GM18873 (cell line): ENCODE results near the gene XIRP1.

Experiments
- ATAC-seq: cut with Tn5 transposase; IDR thresholded peaks from one replicate; pipeline ENCODE4 v1.9.1; 2021; ENCODE audit warnings: mild to moderate bottlenecking, moderate library complexity, moderate number of reproducible peaks; ENCODE audit not compliant: unreplicated experiment, low FRiP score

The XIRP1 gene

GRCh38 chr3:39168156-39168780, 24.1 kb downstream of the XIRP1 start:
- no peak for ATAC-seq

GRCh38 chr3:39166932-39167532, 25.4 kb downstream of the XIRP1 start:
- ATAC-seq = no peak

- no peak for ATAC-seq
These were observed 26.2 kb downstream of the XIRP1 start for GRCh38 chr3:39166134-39166710.

- no peak for ATAC-seq
These were observed 26.9 kb downstream of the XIRP1 start for GRCh38 chr3:39165518-39165917.

- ATAC-seq = no peak
These were observed 28.0 kb downstream of the XIRP1 start for GRCh38 chr3:39164414-39164813.

DNA sequence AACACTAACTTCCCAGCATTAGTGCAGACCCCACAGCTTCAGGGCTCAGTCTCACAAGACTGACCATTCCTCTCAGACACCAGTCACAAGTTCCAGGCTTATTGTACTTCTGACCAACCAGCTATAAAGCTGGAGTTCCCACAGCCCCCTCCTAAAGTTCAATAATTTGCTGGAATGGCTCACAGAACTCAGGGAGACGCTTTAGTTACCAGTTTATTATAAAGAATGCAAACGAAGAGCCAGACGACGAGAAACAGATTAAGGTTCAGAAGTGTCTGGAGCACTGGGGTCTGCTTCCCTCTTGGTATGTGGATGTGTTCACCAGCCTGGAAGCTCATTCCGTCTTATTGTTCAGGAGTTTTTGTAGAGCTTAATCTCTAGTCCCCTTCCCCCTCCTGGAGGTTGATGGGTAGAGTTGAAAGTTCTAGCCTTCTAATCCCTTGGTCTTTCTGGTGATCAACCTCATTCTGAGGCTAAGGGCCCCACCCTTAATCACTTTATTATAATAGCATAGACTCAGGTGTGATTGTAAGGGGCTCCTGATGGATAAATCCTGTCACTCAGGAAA, 34.2 kb downstream of the XIRP1 start:
- no peak for ATAC-seq

- ATAC-seq = no peak
These were observed 35.0 kb downstream of the XIRP1 start for GRCh38 chr3:39157359-39157758.

- no peak for ATAC-seq
These were observed 36.0 kb downstream of the XIRP1 start for GRCh38 chr3:39156421-39156820.

DNA sequence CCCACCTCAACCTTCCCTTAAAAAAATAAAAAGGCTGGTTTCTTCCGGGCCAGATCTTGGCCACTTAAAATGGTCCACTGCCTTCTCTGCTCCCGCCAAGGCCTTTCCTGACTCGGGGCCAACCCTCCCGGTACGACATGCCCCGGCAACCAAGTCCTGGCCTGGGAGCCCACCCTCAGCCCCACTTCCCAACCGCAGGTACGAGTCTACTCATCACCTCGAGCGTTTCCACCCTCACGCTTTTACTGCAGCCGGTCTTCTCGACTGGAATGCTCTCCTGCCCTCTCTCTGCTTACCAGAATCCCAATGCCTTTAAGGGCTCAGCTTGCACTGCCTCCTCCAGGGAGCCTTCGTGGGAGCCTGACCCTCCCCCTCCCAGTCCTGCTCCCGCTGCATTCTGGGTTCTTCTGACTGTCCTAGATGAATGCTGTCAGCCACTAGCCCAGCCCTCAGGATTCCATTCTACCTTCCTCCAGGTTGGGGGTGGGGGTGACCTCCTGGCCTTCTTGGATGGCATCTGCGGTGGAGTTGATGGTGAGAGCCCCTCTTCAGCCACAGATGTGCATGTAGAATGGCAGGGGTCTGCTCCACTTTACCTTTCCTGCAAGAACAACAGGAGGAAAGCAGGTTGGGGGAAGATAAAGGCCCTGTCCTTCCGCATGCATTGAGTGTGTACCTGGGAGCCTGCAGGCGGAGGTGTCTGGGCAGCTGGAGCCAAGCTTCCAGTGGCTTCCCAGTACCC, 37.9 kb downstream of the XIRP1 start:
- no peak for ATAC-seq

- ATAC-seq = no peak
These were observed 38.5 kb downstream of the XIRP1 start for GRCh38 chr3:39153977-39154279.

- ATAC-seq = no peak
These were observed 41.4 kb downstream of the XIRP1 start for GRCh38 chr3:39150803-39151631.

DNA sequence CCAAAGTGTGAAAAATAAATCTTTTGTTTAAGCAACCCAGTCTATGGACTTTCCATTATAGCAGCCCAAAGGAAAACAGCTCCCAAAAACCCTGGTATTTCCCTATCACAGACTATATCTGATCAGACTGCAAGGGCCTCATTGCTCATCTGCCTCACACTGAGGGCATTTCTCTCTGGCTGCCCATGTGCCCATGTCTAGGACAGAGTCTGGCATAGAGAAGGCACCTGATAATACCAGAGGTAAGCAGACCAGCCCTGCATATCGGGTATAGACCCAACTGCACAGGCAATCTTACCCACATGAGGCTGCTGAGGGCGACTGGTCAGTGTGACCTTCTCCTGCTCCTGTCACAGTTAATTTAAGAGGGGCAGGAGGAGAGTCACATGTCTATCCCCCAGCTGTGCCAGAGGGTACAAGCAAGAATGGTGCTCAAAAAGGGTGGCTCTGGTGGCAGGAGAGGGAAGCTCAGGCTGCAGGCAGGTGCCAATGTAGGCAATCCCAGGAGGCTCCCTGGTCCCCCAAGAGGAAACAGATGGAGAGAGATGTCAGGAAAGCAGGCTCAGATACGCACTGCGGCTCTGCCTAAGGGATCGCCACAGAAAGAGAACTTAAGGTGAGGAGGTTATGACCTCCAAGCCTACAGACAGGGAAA, 42.1 kb downstream of the XIRP1 start:
- no peak for ATAC-seq

DNA sequence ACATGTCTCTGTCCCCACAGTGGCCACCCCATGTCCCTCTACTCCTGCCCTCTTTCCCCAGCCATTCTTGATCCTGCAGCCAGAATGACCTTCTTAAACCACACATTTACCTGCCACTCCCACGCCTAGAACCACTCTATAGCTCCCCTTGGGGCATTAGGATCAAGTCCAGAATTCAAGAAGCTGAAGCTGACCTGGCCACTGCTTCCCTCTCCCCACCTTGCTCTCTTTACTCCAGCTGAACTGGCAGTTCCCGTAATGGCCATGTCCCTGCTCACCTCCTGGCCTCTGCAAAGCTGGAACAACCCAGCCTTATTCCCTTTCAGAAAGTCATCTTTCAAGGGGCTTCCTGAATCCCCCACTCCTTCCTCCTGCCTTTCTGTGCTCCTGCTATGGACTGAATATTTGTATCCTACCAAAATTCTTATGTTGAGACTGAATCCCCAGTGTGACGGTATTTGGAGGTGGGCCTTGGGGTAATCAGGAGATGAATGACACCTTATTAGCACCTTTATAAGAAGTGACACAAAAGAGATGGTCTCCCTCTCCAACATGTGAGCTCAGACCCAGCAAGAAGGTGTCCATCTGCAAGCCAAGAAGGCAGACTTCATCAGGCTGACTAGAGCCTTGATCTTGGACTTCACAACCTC, 42.8 kb downstream of the XIRP1 start:
- no peak for ATAC-seq

DNA sequence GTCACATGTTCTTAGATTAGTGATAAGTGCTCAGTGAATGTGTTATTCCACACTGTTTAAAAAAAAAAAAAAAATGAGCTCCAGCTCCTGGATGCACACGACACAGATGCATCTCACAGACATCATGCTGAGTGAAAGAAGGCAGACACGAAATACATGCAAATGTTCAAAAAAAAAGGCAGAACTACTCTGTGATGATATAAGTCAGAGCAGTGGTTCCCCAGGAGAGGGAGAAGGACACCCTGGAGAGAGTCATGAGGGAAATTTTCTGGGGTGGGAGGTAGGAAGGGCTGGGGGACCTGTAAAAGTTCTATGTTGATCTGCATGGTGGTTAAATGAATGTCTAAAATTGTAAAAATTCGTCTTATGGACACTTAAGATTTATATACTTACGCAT, 43.3 kb downstream of the XIRP1 start:
- ATAC-seq = no peak

DNA sequence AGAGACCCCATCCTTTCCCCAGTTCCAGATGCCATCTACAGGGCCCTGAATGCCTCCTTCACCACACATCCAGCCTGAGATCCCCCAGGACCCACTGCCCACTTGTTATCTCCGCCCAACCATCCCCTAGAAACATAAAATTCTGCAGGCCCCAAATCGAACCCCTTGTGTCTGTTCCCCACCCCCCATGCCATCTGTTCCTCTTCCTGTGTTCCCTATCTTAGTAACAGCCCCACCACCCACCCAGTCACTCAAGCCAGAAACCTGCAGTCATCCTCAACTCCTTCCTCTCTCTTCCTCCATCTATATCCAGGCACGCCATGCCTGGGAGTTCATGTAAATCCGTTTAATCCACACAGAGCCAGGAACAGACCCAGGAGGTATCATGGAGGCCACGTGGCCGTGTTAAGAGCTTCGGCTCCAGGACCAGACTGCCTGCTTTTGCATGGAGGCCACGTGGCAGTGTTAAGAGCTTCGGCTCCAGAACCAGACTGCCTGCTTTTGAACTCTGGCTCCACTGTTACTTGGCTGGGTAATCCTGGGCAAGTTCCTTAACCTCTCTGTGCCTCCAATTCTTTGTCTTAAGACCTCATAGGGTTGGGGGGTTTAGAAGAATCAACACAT, 43.8 kb downstream of the XIRP1 start:
- ATAC-seq = no peak

DNA sequence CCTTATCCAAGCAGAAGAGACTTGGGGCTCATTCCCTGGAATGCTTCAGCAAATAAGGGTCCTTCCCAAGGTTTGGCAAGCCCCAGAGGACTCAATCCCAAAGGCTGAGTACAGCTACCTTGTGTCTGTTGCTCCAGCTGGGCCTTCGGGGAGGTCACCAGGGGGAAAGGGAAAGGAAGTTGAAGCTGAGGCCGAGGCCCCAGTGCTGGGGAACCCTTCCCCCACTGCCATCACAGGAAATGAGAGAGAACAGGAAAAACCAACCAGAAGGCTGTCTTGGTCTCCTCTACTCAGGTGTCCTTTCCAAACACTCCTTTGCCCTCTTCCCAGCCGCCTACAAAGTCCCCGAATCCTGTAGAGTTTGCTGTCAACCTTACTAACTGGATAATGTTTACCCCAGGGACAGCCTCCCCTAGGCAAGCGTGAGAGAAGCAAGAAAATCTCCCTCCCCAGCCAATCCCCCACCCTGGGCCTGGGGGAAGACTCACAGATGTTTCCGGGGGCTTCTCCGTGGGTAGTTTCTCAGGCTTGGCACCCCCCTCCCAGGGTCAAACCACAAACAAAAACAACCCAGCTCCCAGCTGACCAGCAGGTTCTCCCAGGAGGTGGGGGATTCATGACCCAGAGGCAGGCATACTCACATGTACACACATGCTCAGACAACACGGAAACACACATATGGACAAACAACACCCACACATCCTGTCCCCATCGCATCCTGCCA, 44.5 kb downstream of the XIRP1 start:
- ATAC-seq = peak; percentile 28

DNA sequence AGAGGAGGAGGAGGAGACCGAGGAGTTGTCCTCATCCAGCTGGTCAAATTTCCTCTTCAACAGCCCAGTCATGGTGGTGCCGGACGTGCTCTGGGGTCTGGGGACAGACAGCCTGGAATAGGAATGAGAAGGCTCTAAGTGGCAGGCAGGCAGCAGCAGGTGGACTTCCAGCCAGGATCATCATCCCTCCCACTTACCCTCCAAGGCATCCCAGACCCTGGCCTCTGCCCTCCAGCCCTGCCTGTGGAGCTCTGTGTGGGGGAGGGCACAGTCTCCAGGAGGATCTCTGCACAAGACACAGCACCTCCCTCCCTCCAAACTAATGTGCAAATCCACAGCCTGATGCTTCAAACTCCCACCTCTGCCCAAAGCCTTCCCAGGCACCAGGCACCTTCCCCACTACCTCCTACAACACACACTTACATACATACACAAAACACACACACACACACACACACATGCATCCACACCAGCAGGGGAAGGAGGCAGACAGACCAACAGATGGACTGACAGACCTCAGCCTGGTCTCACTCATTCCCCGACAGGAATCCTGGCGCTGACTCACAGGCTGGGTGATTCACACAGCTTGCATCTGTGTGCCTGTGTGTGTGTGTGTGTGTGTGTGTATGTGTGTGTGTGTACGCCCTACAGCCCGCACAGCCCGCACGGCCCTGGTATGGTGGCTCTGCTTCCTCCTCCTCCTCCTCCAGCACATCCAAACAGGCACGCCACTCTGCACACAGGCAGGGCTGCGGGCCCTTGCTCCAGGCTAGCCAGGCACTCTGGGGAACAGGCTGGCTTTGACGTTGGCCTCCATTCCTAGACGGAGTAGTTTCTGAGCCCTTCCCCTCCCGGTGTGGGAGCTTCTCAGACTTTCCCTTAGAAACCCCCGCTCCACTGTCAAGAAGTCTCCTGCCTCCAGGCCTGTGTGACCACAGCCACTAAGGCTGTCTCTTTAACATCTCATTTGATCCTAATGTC, 45.5 kb downstream of the XIRP1 start:
- ATAC-seq = no peak
